GM12891 (cell line): Measurements from ENCODE around the gene ISG20.

Experiments used
- POLR2A ChIP-seq: IDR thresholded peaks from 2 replicates; pipeline ENCODE4 v1.6.1; 2011; ENCODE audit warnings: low read depth, low read length, control low read depth
- POLR2AphosphoS5 ChIP-seq: IDR thresholded peaks from 2 replicates; pipeline ENCODE4 v1.6.1; 2011; ENCODE audit warnings: low read depth, low read length, control low read depth
- SPI1 ChIP-seq: IDR thresholded peaks from 2 replicates; pipeline ENCODE4 v1.6.1; 2011; ENCODE audit warnings: low read depth, low read length, control low read depth

- TF ChIP-seq POLR2A (no peak), POLR2AphosphoS5 (no peak), SPI1 (no peak)
These were observed 15.8 kb downstream of the ISG20 start for GRCh38 chr15:88654430-88655102.
